Medulla oblongata (tissue), 1 donor: ENCODE data around the gene FAAP20.

Experiments used
- DNase-seq: peaks from one replicate; pipeline ENCODE4 v3.0.0-alpha.2; 2015; ENCODE audit errors: extremely low spot score

Gene FAAP20

GRCh38 chr1:2230781-2231531, 36.4 kb upstream of the FAAP20 start:
- peak; percentile 76 for DNase-seq

GRCh38 chr1:2229911-2230731, 35.5 kb upstream of the FAAP20 start:
- DNase-seq = peak; percentile 71

GRCh38 chr1:2229037-2229864, 34.7 kb upstream of the FAAP20 start:
- peak; percentile 79 for DNase-seq

- DNase-seq = no peak
These were observed 34.1 kb upstream of the FAAP20 start for GRCh38 chr1:2228694-2229036.

DNA sequence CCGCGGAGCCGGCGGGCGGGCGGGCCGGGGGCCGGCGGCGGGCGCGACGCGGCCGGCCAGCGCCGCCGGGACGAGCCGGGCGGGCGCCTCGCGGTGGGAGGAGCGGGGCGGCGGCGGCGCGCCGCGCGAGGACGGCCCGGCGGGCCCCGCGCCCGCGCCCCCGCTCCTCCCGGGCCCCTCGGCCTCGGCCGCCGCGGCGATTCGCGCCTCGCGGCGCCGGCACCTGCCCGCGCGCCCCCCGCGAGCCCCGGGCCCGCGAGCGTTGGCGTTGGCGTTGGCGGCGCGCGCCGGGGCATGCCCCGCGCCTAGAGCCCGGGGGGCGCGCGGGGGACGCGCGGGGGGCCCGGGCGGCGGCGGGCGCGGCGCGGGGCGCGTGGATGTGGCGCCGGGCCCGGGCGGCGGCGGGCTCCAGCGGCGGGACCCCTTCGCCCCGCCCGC, 33.6 kb upstream of the FAAP20 start, which contains the start of gene SKI:
SKI (plus strand) TSS at position 163 of the 438 bp plus-strand sequence. CDS start 448 bp downstream, outside the sequence.
- DNase-seq = no peak

GRCh38 chr1:2227346-2228156, 33.0 kb upstream of the FAAP20 start:
- DNase-seq = peak; percentile 96

GRCh38 chr1:2226525-2227345, 32.2 kb upstream of the FAAP20 start:
- no peak for DNase-seq

DNA sequence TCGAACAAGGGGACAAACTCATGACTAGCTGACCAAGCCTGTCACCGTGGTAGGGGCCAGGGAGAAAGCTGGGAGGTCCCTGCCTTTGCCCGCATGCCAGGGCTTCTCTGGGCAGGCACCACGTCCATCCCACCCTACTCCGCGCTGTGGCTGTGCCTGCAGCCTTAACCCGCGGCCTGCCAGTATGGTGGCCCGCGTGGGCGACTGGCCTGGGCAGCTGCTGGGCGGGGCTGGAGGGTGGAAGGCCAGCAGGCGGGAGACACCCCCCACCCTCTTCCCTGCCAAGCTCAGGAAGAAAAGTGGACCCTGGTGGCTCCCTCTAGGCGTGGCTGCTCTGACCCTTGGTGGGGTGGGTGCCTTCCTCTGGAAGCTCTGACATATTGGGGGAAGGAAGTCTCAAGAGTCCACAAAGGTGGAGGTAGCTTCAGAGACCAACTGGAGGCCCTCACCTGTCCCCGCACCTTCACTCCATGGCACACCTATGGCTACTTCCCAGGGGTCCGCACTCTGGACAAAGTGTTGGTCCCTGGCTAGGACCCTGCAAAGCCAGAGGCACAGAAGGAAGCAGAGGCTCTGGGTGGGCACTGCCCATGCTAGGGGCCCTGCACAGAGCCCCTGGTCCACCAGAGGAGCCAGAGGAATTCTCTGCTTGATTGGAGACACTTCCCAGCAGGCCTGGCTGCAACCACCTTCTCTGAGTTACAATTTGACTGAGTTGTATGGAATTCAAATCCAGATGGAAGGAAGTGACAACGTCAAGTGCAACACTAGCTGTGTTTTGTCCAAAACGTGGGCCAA, 30.3 kb upstream of the FAAP20 start:
- DNase-seq = peak; percentile 3

- DNase-seq = no peak
These were observed 29.6 kb upstream of the FAAP20 start for GRCh38 chr1:2224170-2224584.

GRCh38 chr1:2221271-2221670, 26.7 kb upstream of the FAAP20 start:
- DNase-seq = no peak

DNA sequence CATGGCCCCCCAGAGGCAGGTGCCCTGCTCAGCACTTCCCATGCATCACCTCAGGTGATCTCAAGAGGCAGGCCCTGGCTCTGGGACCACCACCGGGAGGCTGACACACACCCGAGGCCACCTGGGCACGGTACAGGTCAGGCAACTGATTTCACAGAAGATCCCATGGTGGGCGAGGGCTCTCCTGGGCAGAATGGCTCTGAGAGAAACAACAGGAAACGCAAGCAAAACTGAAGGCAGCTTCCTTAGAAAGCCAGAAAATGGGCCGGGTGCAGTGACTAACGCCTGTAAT, 22.1 kb upstream of the FAAP20 start:
- DNase-seq = no peak

DNA sequence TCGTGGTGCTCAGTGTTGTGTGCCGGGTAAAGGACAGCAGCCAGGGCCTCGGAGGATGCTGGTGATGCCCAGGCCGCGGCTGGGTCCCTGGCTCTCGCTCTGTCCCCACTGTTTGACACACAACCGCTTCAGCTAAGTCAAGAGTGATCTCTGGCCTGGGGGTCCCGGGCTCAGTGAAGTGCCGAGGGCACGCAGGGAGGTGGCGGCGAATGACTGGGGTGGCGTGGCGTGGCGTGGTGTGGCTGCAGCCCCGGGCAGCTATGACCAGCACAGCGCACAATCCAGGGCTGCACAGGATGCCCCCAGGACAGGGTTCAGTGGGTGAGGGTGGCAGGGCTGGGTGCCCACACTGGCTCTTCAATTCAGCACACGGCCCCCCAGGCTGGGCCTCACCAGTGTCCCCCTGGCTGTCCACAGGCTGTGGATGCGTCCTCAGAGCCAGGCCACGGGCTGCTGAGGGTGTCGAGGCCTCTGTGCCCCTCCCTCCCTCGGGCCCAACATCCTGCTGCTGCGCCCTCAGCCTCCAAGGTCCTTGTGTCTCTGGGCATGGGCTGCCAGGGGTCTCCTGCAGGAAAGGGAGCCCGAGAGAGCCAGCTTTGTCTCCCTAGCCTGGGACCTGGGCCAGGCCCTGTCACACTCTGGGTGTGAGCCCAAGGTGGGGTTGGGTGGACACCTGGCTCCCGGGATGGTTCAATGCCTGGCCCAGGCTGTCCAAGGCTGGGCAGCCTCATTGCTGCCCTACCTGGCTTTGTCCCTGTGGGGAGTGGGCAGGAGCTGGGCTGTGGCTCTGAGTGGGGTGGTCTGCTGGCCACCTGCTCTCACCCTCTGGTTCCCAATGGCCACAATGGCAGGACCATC, 21.6 kb upstream of the FAAP20 start:
- no peak for DNase-seq

GRCh38 chr1:2215329-2215728, 20.8 kb upstream of the FAAP20 start:
- no peak for DNase-seq

GRCh38 chr1:2214541-2215241, 20.1 kb upstream of the FAAP20 start:
- DNase-seq = peak; percentile 61

GRCh38 chr1:2213576-2214505, 19.3 kb upstream of the FAAP20 start:
- DNase-seq = peak; percentile 68

GRCh38 chr1:2212532-2213491, 18.2 kb upstream of the FAAP20 start:
- peak; percentile 74 for DNase-seq
